HG03520 (cell line): Measurements from ENCODE around the gene VSIG10.

Source experiments
- ATAC-seq: cut with Tn5 transposase; IDR thresholded peaks from one replicate; pipeline ENCODE4 v1.9.1; 2021; ENCODE audit warnings: mild to moderate bottlenecking, moderate library complexity; ENCODE audit not compliant: unreplicated experiment

The VSIG10 gene

DNA sequence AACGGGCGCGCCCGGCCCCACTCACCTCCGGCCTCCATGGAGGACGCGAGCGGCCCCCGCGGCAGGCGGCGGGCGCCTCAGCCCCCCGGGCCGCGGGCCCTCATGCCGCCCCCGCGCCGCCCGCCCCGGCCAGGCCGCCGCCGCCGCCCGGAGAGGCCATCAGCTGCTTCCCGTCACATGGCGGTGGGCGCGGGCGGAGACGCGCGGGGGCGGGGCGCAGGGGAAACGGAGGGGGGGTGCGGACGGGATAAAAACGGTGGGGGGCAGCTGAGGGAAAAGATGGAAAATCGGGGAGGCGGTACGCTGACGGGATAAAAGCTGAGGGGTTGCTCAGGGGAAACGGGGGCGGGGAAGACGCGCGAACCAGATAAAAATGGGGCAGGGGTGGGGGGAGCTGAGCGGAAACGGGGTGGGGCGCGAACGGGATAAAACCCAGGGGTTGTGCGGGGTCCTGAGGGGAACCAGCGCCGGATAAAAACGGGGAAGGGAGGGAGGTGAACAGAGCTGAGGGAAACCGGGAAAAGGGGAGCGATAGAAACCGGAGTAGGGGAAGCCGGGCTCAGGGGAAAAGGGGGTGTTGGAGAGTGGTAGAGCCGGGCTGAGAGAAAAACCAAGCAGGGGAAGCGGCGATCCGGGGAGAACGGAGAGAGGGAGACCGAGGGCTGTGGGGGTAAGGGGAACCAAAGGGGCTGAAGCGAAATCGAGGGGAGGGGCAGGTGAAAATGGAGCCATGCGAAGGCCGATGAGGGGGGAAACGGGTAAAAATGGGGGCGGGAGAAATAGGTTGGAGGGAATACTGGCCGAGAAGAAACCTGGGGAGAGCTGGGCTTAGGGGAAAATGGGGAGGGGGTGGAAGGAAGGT, 42.6 kb downstream of the VSIG10 start, which contains the start of gene WSB2:
Gene WSB2, minus strand, starts transcription at position 169 of the 862 bp plus-strand sequence. Its CDS starts 131 bp downstream, at position 38.
- ATAC-seq, result peak; percentile 21

DNA sequence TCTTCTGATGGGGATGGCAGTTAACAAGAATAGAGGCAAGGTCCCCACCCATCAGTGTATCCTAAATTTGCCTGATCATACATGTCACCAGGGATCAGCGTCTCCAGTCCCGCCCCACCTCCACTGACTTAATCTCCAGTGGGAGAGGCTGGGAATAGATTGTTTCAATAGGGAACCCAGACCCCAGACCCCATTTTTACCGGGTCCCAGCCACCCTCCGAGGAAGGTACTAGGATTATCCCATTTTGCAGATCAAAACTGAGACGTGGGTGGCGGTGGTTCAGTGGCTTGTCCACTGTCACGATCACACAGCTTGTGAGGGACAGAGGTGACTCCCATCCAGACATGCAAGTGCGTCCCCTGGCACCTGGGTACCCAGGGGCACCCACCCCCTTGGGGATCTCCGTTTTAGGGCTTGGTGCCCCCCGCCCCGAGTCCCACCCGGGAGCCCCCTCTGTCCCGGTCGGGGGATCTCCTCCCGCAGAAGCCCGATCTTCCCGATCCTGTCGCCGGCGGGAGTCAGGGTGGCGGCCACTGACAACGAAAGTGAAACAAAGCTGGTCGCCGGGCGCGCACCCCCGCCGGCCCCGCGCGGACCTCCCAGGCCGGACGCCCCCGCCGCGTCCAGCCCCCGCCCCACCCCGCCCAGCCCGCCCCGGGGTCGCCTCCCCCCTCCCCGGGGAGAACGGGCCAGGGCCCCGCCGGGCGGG, 43.4 kb downstream of the VSIG10 start:
- peak; percentile 29 for ATAC-seq

DNA sequence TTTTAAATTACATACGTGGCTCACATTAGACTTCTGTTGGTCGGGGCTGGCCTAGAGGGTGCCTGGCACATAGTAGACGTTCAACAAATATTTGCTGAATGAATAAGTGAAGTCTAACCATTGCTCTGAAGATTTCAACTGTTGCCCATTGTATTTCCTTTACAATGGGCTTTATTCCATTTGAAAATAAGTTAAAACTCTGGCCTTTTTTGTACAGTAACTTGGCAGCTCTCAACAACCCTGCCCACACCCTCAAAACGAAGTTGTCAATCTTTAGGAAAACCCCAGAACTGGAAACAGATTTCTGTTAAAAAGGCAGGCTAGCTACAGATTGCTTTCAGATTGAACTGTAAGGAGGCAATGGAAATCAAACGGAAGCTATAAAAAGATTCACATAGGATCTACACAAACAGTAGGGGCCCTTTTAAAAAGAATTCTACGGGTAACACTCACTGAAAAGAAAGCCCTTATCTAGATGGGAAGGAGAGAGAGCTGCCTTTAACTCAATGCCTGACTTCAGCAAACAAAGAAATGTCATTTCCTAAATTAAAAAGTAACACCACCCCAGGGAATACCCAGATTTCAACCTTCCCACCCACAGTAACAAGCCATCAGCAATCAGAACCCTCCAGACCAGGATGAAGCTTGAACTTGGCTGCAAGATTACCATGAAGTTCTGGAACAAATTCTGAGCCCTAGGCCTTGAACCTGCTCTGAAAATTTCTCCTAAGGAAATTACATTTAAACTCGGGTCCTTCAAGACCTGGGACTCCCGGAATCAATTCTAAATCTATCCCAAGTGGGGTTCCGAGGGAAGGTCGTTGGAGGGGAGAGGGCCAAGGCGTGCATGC, 44.2 kb downstream of the VSIG10 start:
- ATAC-seq, result no peak

DNA sequence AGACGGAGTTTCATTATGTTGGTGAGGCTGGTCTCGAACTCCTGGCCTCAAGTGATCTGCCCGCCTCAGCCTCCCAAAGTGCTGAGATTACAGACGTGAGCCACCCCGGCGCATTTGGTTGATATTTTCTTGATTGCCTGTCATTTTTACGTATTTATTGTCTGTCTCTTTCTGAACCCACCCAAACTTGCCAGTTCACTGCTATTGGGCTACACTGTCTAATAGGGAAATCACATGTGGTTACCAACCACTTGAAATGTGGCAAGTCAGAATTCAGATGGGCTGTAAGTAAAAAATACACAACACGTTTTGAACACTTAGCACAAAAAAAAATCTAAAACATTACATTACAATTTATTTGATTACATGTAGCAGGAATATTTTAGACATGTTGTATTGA, 44.9 kb downstream of the VSIG10 start:
- no peak for ATAC-seq

DNA sequence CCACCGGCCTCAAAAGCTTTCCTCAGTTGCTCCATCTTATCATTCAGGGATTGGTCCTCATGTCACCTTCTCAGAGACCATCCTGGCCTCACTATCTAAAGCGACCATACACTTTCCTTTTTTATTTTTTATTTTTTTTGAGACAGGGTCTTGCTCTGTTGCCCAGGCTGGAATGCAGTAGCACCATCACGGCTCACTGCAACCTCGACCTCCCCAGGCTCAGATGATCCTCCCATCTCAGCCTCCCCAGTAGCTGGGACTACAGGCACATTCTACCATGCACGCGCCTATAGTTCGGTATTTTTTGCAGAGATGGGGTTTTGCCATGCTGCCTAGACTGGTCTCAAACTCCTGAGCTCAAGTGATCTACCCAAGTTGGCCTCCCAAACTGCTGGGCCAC, 45.6 kb downstream of the VSIG10 start:
- ATAC-seq, result no peak

DNA sequence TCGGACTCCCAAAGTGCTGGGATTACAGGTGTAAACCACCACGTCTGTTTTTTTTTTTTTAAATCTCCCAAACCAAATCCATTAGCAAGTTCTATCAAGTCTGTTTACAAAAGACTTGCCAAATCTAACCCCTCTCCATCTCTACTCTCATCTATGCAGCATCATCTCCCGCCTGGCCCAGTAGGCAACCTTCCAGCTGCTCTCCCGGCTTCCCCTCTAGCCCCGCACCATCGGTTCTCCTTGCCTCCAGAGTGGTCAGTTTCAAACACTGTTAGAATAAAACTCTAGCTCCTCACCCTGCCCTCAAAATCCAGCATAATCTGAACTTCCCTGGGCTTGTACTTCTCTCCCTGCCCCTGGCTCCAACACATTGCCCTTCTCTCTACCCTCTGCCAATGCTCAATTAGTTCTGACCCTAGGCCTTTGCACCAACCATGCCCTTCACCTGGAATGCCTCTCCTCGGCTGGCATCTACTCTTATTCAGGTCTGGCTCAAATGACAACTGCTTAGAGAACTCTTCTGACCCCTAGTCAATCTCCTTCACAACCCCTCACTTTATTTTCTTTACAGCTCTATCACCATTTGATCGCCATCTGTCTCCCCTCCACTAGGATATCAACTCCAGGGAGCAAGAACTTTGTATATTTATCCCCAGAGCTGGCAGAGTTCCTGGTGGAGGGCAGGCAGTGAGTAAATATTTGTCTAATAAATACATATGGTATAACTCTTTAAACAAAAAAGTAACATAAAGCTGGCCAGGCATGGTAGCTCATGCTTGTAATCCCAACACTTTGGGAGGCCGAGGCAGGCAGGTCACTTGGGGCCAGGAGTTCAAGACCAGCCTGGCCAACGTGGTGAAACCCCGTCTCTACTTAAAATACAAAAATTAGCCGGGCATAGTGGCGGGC, 47.7 kb downstream of the VSIG10 start:
- no peak for ATAC-seq

DNA sequence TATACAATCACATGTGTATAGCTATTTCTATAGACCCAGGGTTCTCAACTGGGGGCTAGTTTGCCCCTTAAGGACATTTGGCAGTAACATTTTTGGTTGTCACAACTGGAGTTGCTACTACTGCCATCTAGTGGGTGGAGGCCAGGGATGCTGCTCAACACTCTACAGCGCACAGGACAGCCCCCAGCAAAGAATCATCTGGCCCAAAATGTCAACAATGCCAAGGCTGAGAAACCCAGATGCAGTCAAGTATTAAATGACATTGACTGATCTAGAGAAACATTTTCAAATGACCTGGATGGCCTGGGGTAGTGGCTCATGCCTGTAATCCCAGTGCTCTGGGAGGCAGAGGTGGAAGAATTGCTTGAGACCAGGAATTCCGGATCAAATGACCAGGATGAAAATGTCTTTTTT, 48.7 kb downstream of the VSIG10 start:
- peak; percentile 59 for ATAC-seq

DNA sequence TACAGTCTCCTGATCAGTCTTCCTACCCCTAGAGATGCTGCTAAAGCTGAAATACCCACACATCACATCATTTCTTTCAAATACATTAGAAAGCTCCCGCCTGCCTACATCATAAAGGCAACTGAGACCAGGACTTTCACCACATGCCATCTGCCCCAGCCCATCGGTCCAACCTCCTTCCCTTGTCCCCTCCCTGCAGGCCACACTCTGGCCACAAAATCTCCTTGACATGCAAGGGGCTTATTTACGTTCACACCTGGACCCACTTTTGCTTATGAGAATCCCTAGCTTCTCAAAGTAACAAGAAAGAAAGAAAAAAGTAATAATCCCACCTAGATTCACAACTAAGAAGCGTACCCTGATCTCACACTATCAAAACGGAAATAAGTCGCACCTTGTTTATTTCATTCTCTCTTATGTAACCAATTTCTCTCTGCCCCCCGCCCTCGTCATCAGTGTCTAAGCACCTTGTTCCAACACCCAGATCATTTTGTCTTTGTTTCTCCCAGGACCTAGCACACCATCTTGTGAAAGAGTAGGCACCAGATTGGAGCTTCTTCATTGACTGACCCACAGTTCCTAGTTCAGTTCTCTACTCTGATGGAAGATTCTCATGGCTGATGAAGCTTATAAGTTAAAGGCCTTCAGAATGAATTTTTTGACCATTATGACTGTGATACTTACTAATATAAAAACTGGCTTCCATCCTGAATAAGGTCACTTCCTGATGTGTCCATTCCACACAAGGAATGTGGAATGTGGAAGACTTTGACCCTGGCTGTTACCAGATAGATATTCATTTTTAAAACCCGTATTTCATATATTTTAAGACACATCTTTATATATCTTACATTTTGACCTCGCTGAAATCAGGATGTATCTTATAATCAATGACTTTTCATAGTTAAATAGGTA, 50.5 kb downstream of the VSIG10 start:
- ATAC-seq, result no peak

DNA sequence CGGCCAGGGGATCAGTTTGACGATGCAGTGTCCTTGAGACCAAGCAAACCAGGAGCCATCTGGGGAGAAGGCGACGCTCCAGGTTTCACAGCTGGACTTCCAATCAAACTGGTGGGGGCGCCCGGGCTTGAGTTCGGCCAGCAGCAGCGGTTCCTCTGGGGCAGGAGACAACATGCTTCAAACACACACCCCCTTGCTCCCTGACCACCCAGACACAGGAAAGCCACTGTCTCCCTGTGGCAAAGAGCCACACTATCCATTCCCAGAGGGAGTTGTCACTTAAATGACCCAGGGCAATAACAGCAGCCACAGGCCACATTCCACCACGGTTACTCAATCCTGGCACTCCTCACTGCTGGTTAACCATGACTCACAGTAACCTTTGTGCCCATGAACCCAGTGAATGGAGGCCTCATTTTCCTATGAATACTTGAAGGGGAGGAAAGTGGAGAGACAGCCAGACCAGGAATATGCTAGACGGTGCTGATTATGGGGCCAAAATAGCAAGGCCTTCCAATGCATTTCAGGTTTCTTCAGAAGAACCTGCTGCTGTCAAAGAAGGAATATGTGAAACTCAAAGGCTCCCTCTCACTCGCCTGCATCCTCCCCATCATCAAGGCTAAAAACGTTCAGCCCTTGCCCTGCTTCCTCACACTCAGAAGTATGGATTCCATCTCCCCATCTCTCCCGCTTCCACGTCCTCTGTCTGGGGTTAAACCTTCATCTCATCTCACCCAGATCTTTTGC, 51.3 kb downstream of the VSIG10 start:
- ATAC-seq, result no peak

DNA sequence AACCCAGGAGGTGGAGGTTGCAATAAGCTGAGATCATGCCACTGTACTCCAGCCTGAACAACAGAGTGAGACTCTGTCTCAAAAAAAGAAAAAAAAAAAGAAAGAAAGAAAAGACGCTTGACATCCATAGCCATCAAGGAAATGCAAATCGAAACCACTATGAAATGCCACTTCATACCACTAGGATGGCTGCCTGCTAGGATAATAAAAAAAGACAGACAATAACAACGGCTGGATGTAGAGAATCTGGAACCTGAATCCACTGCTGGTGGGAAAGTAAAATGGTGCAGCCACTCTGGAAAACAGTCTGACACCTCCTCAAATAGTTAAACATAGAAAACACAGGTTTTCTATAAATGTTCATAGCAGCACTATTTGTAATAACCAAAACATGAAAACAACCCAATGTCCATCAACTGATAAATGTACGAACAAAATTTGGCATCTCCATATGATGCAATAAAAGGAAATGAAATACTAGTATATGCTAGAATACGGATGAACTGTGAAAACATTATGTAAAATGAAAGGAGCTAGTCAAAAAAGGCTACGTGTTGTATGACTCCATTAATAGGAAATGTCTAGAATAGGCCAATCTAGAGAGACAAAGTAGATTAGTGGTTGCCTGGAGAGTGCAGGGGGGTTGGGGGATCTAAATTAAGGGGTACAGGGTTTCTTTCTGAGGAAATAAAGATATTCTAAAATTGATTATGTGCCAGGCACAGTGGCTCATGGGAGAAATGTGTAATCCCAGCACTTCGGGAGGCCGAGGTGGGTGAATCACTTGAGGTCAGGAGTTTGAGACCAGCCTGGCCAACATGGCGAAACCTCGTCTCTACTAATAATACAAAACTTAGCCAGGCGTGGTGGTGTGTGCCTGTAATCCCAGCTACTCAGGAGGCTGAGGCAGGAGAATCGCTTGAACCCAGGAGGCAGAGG, 52.6 kb downstream of the VSIG10 start:
- no peak for ATAC-seq

DNA sequence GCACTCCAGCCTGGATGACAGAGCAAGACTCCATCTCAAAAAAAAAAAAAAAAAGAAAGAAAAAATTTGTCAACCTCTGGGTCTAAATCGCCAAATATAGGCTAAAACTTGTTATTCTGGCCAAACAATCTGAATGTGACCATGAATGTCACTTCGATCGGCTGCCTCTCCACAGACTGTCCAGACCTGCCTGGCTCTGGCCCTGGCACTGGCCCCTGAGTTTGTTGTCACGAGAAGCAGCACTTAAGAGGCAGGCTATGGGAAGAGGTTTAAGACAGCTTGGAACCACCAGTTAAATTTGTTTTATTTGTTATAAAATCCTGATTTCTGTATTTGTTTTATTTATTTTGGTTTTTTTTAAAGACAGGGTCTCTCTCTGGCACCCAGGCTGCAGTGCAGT, 57.4 kb downstream of the VSIG10 start:
- no peak for ATAC-seq

DNA sequence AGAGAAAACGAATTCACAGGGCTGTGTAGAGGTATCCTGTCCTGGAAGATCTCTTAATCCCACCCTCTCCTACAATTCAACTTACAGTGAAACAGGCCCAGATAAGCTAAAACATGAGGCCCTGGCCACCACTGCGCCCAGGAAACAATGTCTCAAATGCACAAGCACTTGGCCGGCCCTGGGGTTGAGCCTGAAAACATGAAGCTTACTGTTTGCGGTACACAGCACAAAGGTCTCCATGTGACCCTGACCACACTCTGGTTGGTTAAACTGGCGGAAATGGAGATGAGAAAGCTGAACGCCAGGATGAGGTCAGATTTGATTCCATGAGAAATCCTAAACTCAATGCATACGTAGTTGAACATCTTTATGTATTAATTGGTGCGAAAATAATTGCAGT, 59.2 kb downstream of the VSIG10 start:
- ATAC-seq, result no peak

DNA sequence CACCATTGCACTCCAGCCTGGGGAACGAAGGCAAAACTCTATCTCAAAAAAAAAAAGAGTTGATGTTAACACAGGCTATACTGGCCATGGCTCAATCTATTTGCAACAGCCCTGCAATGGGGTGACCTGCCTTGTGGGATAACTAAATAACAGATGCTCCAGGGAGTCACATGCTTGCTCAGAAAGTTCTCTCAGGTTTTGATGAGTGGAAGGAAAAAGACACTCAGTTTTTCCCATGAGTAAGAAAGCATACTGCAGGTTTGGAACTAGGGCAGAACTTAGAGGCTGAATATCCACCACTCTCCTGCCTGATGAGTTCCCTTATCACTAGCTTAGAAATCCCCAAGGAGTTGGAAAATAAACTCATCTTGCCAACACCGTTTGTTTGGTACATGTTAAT, 59.7 kb downstream of the VSIG10 start:
- no peak for ATAC-seq

DNA sequence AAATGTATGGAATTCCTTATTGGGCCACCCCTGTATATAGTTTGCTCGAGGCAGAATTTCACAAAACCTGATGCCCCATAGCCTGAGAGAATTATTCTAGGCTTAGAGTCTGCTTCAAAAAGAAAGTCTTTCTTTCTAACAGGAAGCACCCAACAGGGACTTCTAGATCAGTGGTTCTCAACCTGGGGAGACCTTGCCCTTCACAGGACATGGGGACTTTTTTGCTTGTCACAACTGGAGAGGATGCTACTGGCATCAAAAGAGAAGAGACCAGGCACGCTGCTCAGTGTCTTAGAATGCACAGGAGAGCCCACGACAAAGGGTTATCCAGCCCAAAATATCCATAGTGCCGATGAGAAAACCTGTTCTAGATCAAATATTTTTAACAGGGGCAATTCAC, 61.7 kb downstream of the VSIG10 start:
- no peak for ATAC-seq

DNA sequence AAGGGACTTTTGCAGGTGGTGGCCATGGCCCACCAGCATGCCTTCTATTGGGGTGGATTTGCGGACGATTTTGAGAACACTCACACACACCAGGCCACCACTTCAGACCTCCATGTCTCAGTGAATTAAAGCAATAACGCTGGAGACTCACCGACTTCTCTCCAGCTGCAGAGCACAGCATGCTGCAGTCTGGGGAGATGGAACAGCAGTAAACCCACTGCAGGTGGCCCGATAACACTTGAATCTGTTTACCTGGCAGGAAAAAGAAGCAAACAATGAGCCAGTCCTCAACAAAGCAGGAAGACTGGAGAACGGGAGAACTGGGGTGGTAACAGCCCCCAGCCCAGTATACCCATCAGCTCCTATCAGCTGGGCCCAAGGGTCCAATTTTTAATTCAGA, 65.7 kb downstream of the VSIG10 start:
- ATAC-seq, result no peak

DNA sequence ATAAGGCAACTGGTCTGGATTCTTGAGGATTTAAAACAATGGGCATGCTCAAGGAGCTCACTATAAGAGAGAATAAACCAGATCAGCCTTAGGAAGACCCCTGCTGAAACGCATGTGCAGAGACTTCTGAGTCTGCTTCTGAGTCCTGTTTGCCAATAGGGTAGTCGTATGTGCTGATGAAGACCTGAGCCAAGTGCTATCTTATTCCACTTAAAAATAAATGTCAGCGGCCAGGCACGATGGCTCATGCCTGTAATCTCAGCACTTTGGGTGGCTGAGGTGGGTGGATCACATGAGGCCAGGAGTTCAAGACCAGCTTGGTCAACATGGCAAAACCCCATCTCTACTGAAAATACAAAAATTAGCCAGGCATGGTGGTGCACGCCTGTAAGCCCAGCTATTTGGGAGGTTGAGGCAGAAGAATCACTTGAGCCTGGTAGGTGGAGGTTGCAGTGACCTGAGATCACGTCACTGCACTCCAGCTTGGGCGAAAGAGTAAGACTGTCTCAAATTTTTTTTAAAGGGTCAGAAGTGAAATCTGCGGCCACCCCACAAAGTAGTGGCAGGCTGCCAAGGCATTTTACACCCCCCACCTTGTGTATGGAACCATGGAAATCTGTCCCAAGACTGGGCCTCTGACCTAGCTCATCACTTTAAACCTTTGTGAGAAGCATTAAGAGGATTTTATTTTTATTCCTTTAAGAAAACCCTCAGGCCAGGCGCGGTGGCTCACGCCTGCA, 67.0 kb downstream of the VSIG10 start:
- ATAC-seq, result no peak
